ENCODE measurements around the gene NANOS3. TPM values are rescaled to one million over a fixed set of nuclear protein-coding genes. Genes with fewer than 3 reads are reported as not detected.
A peak's percentile ranks its signal among the peaks of the same experiment; 100 is the strongest.

NANOS3 gene
- total RNA-seq, 1 experiment from 2014 or later, result not detected

- TF ChIP-seq YY1 (IDR thresholded peaks at IDR 0.05; ENCODE audit: extremely low read depth, insufficient replicate concordance, low read depth, low read length), result no peak
- peak; percentile 67 for TF ChIP-seq EGR1 (IDR thresholded peaks at IDR 0.05; ENCODE audit: low read depth)
- TF ChIP-seq SP1 (IDR thresholded peaks at IDR 0.05; ENCODE audit: low read depth), result no peak
- peak; percentile 40; the same call in 1 of the 2 replicates for TF ChIP-seq POLR2AphosphoS5 (IDR thresholded peaks at IDR 0.05; ENCODE audit: low read depth, low read length)
Measured at GRCh38 chr19:13861714-13862531, 15.0 kb upstream of the NANOS3 start (continued).

GRCh38 chr19:13864046-13864666 lies 12.8 kb upstream of the NANOS3 start:
- no peaks in the 10 kb centered on the region for H3K27me3 ChIP-seq (ENCODE audit: insufficient read depth, low read length)
- DNase-seq (ENCODE audit: low read depth, low spot score) (no peak), ATAC-seq (no peak)
- H3K9me3 ChIP-seq (ENCODE audit: control insufficient read depth in 1 of 2, insufficient read depth in 1 of 2, low read depth in 1 of 2, low read length in 2 of 2), result no peaks in the 10 kb centered on the region
- H3K36me3 ChIP-seq (ENCODE audit: control insufficient read depth in 1 of 2, insufficient read depth in 2 of 2, low read length in 2 of 2), result no peaks in the 10 kb centered on the region
- TF ChIP-seq MAX (IDR thresholded peaks at IDR 0.05), result no peak
- no peak for TF ChIP-seq ATF3 (IDR thresholded peaks at IDR 0.05)
- TF ChIP-seq CTCF (IDR thresholded peaks at IDR 0.05 in 2 of 3, conservative IDR thresholded peaks at IDR 0.05 in 1 of 3; ENCODE audit: borderline replicate concordance in 1 of 3, insufficient read depth in 1 of 3, low read depth in 2 of 3, low read length in 2 of 3), result no peak
- TF ChIP-seq EGR1 (IDR thresholded peaks at IDR 0.05; ENCODE audit: low read depth), result no peak
- TF ChIP-seq EZH2phosphoT487 (IDR thresholded peaks at IDR 0.05; ENCODE audit: borderline replicate concordance), result no peak
- TF ChIP-seq TCF7L2 (IDR thresholded peaks at IDR 0.05; ENCODE audit: borderline replicate concordance, extremely low read depth, insufficient read depth, insufficient read length), result no peak
- no peak for TF ChIP-seq SRF (IDR thresholded peaks at IDR 0.05; ENCODE audit: low read depth)
- no peak for TF ChIP-seq ZNF274 (IDR thresholded peaks at IDR 0.05; ENCODE audit: low read depth, low read length)
- no peak for TF ChIP-seq YY1 (IDR thresholded peaks at IDR 0.05; ENCODE audit: extremely low read depth, insufficient replicate concordance, low read depth, low read length)
- TF ChIP-seq RAD21 (IDR thresholded peaks at IDR 0.05; ENCODE audit: low read depth), result no peak
- TF ChIP-seq JUND (IDR thresholded peaks at IDR 0.05), result no peak
- TF ChIP-seq ZBTB33 (IDR thresholded peaks at IDR 0.05; ENCODE audit: extremely low read depth, insufficient replicate concordance, low read length), result no peak
- no peak for TF ChIP-seq SIN3A (IDR thresholded peaks at IDR 0.05; ENCODE audit: low read depth)
- TF ChIP-seq EZH2 (IDR thresholded peaks at IDR 0.05), result no peak
- no peak for TF ChIP-seq SP1 (IDR thresholded peaks at IDR 0.05; ENCODE audit: low read depth)
- H3K79me2 ChIP-seq (ENCODE audit: insufficient read depth, low read length), result no peaks in the 10 kb centered on the region
- CTCF ChIA-PET, result interaction anchor here (2.5 to 3.1 kb wide), 3 partner anchors 8 to 143 kb away, joined by 10 to 25 read pairs (median 17); no protein-coding TSS in a partner anchor
- RAD21 ChIA-PET (ENCODE audit: low non-redundant PET in 1 of 2, low total read pairs in 2 of 2, uncharacterized antibody in 2 of 2, unreplicated experiment in 2 of 2), result interaction anchor here in 1 of 2 experiments (0.7 to 2.3 kb wide), 2 partner anchors 28 to 40 kb away, joined by 4 to 6 read pairs; no protein-coding TSS in a partner anchor
- intact Hi-C loops (cut with micrococcal nuclease), result no loop called here
- peaks cover 23 to 45% of the 10 kb centered on the region in 2 experiments for H3K4me1 ChIP-seq (ENCODE audit: control insufficient read depth in 1 of 2, insufficient read depth in 2 of 2, low read length in 2 of 2)
- no peaks in the 10 kb centered on the region for H4K20me1 ChIP-seq (ENCODE audit: insufficient read depth)
- BruUV-seq (replicated peaks), result no TSS peak
- H3K9me2 ChIP-seq (ENCODE audit: insufficient read depth), result no peaks in the 10 kb centered on the region
- no peak overlapping the region for H3K4me2 ChIP-seq (ENCODE audit: low read length)
- POLR2A ChIA-PET, result interaction anchor here (3.8 kb wide), 1 partner anchor 11 kb away, joined by 21 read pairs; no protein-coding TSS in a partner anchor
- no peak overlapping the region for H3K4me3 ChIP-seq (replicated peaks in 1 of 2; ENCODE audit: low read depth in 1 of 2, low read length in 2 of 2)
- no peak overlapping the region for H3K27ac ChIP-seq (ENCODE audit: low read depth, low read length)
- no peak overlapping the region for H3K9ac ChIP-seq (ENCODE audit: low read length)
- no peak overlapping the region for H2AFZ ChIP-seq (ENCODE audit: low read depth, low read length, poor library complexity, severe bottlenecking)
